ENCODE measurements around the gene ACIN1. TPM values are rescaled to one million over a fixed set of nuclear protein-coding genes. Genes with fewer than 3 reads are reported as not detected.

Gene ACIN1
- total RNA-seq, 1 experiment from 2014 or later: 333 TPM

DNA sequence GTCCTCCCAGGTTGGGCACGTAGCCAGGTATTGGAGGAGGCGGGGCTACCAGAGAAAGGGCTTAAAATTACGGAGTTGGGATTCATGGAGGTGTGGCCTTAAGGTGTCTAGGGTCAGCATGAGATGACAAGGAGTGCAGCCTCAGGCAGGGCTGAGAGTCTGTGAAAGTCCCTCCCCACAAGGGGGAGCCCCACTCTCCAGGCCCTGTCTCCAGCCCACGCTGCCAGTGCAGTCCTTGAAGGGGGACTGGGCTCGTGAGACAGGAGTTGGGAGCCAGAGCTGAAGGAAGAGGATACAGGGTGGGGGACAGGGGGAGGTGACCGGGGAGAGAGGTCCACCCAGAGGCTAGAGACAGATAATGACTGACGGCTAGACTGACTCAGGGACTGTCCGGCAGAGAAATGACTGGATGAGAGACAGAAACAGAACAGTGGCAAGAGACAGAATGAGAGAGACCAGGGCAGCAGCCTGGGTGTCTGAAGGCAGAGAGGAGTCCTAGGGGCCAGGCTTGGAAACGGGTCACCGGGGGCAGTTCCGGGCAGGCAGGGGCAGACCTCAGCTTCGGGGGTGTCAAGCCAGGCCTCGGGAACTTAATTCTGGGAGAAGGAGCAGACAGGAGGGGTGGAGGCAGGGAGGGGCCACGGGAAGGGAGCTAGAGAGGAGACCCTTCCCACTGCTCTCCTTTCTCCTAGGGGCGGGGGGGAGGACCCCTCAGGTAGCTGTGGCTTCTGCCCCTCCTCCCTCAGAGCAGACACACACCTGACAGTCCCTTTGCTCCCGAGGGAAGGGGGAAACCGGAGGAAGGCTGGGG is 38.6 kb downstream of the ACIN1 start:
- no peak overlapping the region for H3K56ac ChIP-seq (ENCODE audit: insufficient read length, low read depth, low read length)
- no peak overlapping the region for H2BK12ac ChIP-seq (ENCODE audit: insufficient read length, low read depth, low read length)
- no peak overlapping the region for H3K4ac ChIP-seq (ENCODE audit: low read depth, low read length)
- no peak overlapping the region for H4K91ac ChIP-seq (ENCODE audit: insufficient read length, low read depth, low read length)
- H2BK15ac ChIP-seq (ENCODE audit: low read depth, low read length): no peak overlapping the region
- Mint-ChIP-seq H3K4me1 (peaks cover 16 to 19% of the 10 kb centered on the region in 2 experiments), H3K27ac (peak overlapping the region in 2 of 3 experiments; percentile 37 to 78; a peak in 3 of 7 replicates), H3K4me3 (peak overlapping the region; percentile 64 to 84), H3K36me3 (ENCODE audit: insufficient read depth in 1 of 3, low read depth in 3 of 3) (peaks cover 14 to 47% (median 40%) of the 10 kb centered on the region in 3 experiments), H3K9me3 (no peaks in the 10 kb centered on the region), H3K27me3 (ENCODE audit: low read depth) (peaks cover 9% of the 10 kb centered on the region)
- H3K27me3 ChIP-seq (ENCODE audit: insufficient read depth, low read length): no peaks in the 10 kb centered on the region
- H3K18ac ChIP-seq (ENCODE audit: insufficient read length, low read depth, low read length): no peak overlapping the region
- H3K79me1 ChIP-seq (ENCODE audit: insufficient read depth, low read depth, low read length, poor library complexity, severe bottlenecking): no peaks in the 10 kb centered on the region
- H2BK20ac ChIP-seq (ENCODE audit: low read depth, low read length, poor library complexity, severe bottlenecking): no peak overlapping the region
- H4K20me1 ChIP-seq (ENCODE audit: control insufficient read depth, insufficient read depth, insufficient read length): no peaks in the 10 kb centered on the region
- WGBS (ENCODE audit: extremely low coverage, insufficient read length, low lambda C conversion rate): no CpG with 5 or more reads among the region's 17 CpGs
- no peak overlapping the region for H3T11ph ChIP-seq (ENCODE audit: low read length)
- H2AK5ac ChIP-seq (ENCODE audit: insufficient read length, low read length): no peak overlapping the region
- H4K8ac ChIP-seq (replicated peaks; ENCODE audit: insufficient read length, low read depth, low read length): no peak overlapping the region
- H4K5ac ChIP-seq (ENCODE audit: insufficient read length, low read depth, low read length): no peak overlapping the region
- no peaks in the 10 kb centered on the region; the same call in 1 of the 2 replicates for H3K4me1 ChIP-seq (ENCODE audit: insufficient read depth, low read length)
- peak overlapping the region; percentile 53 for H3K9ac ChIP-seq (ENCODE audit: extremely low read depth, insufficient read length, low read length)
- H3K4me2 ChIP-seq (ENCODE audit: insufficient read depth, insufficient read length, low read length): peak overlapping the region; percentile 96
- DNase-seq: peak; percentile 87
- no peaks in the 10 kb centered on the region for H3K79me2 ChIP-seq (ENCODE audit: insufficient read depth, low read length)
- no peak overlapping the region; the same call in 1 of the 2 replicates for H3K14ac ChIP-seq (ENCODE audit: insufficient read depth, low read length)
- peaks cover 15% of the 10 kb centered on the region for H3K23me2 ChIP-seq (ENCODE audit: insufficient read length, low read depth, low read length, poor library complexity, severe bottlenecking)
- no peak overlapping the region for H2AFZ ChIP-seq (ENCODE audit: low read length)
- no peak overlapping the region for H2BK120ac ChIP-seq (ENCODE audit: low read depth, low read length, poor library complexity, severe bottlenecking)
- H2BK5ac ChIP-seq (ENCODE audit: insufficient read length, low read length): no peak overlapping the region
- no peak overlapping the region for H3K23ac ChIP-seq (ENCODE audit: insufficient read length, low read depth, low read length)
- no peaks in the 10 kb centered on the region for H3K9me3 ChIP-seq (ENCODE audit: control insufficient read depth, low read depth, low read length)
- H3K27ac ChIP-seq (ENCODE audit: insufficient read length, low read depth, low read length): no peak overlapping the region
- TF ChIP-seq, protein P1, sequence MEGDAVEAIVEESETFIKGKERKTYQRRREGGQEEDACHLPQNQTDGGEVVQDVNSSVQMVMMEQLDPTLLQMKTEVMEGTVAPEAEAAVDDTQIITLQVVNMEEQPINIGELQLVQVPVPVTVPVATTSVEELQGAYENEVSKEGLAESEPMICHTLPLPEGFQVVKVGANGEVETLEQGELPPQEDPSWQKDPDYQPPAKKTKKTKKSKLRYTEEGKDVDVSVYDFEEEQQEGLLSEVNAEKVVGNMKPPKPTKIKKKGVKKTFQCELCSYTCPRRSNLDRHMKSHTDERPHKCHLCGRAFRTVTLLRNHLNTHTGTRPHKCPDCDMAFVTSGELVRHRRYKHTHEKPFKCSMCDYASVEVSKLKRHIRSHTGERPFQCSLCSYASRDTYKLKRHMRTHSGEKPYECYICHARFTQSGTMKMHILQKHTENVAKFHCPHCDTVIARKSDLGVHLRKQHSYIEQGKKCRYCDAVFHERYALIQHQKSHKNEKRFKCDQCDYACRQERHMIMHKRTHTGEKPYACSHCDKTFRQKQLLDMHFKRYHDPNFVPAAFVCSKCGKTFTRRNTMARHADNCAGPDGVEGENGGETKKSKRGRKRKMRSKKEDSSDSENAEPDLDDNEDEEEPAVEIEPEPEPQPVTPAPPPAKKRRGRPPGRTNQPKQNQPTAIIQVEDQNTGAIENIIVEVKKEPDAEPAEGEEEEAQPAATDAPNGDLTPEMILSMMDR (conservative IDR thresholded peaks at IDR 0.05): peak; percentile 83
